SU-DHL-6 (cell line): ENCODE measurements around the gene RHOT1.
"Not testable (repeated sequence)": the region's sequence is repeated elsewhere in the genome, so short reads cannot be mapped to it uniquely, and the experiment has no call there.

Source experiments
- H2AFZ ChIP-seq: fragments of 200-600 bp; sonication (generic); 2 replicates; pipeline ENCODE4 v1.6.1; 2014; ENCODE audit warnings: low read depth, mild to moderate bottlenecking, moderate library complexity, mixed read lengths, antibody characterized with exemption, low read length; ENCODE audit not compliant: severe bottlenecking
- H3F3A ChIP-seq: fragments of 200-600 bp; shearing (Covaris generic); 2 replicates; pipeline ENCODE4 v1.6.0; 2016; ENCODE audit warnings: antibody characterized with exemption, mild to moderate bottlenecking; ENCODE audit not compliant: insufficient read depth
- H3K27ac ChIP-seq: fragments of 200-600 bp; sonication (generic); 2 replicates; pipeline ENCODE4 v1.5.1; 2016; ENCODE audit warnings: low read depth, mild to moderate bottlenecking, low read length, moderate library complexity, mixed read lengths
- H3K27me3 ChIP-seq: fragments of 200-600 bp; sonication (generic), shearing (Covaris generic); 2 replicates; pipeline ENCODE4 v1.6.0; 2014; ENCODE audit warnings: mild to moderate bottlenecking, low read length
- H3K36me3 ChIP-seq: fragments of 200-600 bp; sonication (generic); 2 replicates; pipeline ENCODE4 v1.6.1; 2014; ENCODE audit warnings: mild to moderate bottlenecking, low read length, mixed read lengths
- H3K4me2 ChIP-seq: fragments of 300-600, 200-600 bp; shearing (Covaris generic), sonication (generic); 2 replicates; pipeline ENCODE4 v1.6.0; 2014; ENCODE audit warnings: low read length, low read depth, mild to moderate bottlenecking; ENCODE audit not compliant: poor library complexity, severe bottlenecking
- H3K4me3 ChIP-seq: fragments of 200-600 bp; sonication (generic); 2 replicates; pipeline ENCODE4 v1.5.1; 2014; ENCODE audit warnings: antibody characterized with exemption, low read length, mild to moderate bottlenecking, mixed read lengths; ENCODE audit not compliant: insufficient read depth, poor library complexity, severe bottlenecking
- H3K79me2 ChIP-seq: fragments of 200-600 bp; sonication (generic); 2 replicates; pipeline ENCODE4 v1.6.1; 2014; ENCODE audit warnings: mild to moderate bottlenecking, low read length, moderate library complexity; ENCODE audit not compliant: insufficient read depth
- H3K9ac ChIP-seq: fragments of 200-600 bp; sonication (generic); 2 replicates; pipeline ENCODE4 v1.7.0; 2014; ENCODE audit warnings: mild to moderate bottlenecking, low read length
- H3K9me2 ChIP-seq: fragments of 200-600 bp; sonication (generic); replicated peaks from 2 replicates; pipeline ENCODE4 v1.6.1; 2014; ENCODE audit warnings: low read length; ENCODE audit not compliant: insufficient read depth
- H3K9me3 ChIP-seq: fragments of 200-600 bp; sonication (generic); 2 replicates; pipeline ENCODE4 v1.6.1; 2014; ENCODE audit warnings: low read length, mixed read lengths; ENCODE audit not compliant: insufficient read depth
- H4K20me1 ChIP-seq: fragments of 200-600 bp; sonication (generic); 2 replicates; pipeline ENCODE4 v1.6.1; 2014; ENCODE audit warnings: low read depth, mild to moderate bottlenecking, antibody characterized with exemption, low read length, moderate library complexity, mixed read lengths
- EZH2phosphoT487 ChIP-seq: fragments of 200-600 bp; sonication (generic), shearing (Covaris generic); conservative IDR thresholded peaks from 2 replicates; pipeline ENCODE4 v1.6.1; 2018; ENCODE audit warnings: mild to moderate bottlenecking, antibody characterized with exemption, low read length, moderate library complexity, mixed read lengths
- TF ChIP-seq, protein P1 (sequence below): fragments of 200-600 bp; sonication (generic); IDR thresholded peaks from one replicate; pipeline ENCODE4 v1.5.1; 2017; ENCODE audit warnings: antibody characterized with exemption, mild to moderate bottlenecking, low read length, moderate library complexity; ENCODE audit not compliant: insufficient read depth, poor library complexity, severe bottlenecking

RHOT1 gene

DNA sequence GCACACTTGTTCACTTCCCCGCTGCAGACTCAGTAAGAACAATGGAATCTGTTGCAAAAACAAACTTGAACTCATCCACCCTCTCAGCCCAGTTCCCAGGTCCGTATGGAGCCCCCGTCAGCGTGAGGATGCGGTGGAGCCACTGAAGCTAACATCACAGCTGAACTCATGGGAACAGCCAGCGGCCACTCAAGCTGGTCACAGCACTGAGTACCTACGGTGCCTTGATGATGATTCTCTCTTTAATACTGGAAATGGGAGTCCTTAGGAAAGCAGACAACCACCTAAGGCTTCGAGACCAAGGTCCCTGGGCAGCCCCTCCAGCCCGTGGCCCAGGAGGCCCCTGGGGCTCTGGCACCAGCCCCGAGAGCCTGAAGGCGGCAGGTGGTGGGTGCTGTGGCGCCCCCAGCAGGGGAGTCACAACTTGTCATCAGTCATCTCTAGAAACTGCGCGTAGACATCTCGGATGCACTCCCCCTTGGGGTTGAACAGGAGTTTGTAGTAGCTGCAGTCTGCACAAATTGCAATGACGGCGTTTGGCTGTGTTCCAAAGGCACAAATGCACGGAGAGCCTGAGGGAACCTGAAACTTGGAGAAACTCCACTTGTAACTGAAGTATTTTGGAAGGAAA is 31.0 kb upstream of the RHOT1 start:
- H3K9ac ChIP-seq, result no peak overlapping the region
- H2AFZ ChIP-seq, result no peak overlapping the region
- no peak overlapping the region for H3K4me2 ChIP-seq
- H3K79me2 ChIP-seq, result no peaks in the 10 kb centered on the region
- no peaks in the 10 kb centered on the region for H4K20me1 ChIP-seq
- no peaks in the 10 kb centered on the region for H3K9me3 ChIP-seq
- no peak overlapping the region for H3K4me3 ChIP-seq
- H3K27me3 ChIP-seq, result no peaks in the 10 kb centered on the region
- no peaks in the 10 kb centered on the region for H3K9me2 ChIP-seq
- H3K36me3 ChIP-seq, result no peaks in the 10 kb centered on the region
- no peaks in the 10 kb centered on the region for H3F3A ChIP-seq
- TF ChIP-seq, protein P1, sequence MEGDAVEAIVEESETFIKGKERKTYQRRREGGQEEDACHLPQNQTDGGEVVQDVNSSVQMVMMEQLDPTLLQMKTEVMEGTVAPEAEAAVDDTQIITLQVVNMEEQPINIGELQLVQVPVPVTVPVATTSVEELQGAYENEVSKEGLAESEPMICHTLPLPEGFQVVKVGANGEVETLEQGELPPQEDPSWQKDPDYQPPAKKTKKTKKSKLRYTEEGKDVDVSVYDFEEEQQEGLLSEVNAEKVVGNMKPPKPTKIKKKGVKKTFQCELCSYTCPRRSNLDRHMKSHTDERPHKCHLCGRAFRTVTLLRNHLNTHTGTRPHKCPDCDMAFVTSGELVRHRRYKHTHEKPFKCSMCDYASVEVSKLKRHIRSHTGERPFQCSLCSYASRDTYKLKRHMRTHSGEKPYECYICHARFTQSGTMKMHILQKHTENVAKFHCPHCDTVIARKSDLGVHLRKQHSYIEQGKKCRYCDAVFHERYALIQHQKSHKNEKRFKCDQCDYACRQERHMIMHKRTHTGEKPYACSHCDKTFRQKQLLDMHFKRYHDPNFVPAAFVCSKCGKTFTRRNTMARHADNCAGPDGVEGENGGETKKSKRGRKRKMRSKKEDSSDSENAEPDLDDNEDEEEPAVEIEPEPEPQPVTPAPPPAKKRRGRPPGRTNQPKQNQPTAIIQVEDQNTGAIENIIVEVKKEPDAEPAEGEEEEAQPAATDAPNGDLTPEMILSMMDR, result no peak
- no peak for TF ChIP-seq EZH2phosphoT487
- no peak overlapping the region for H3K27ac ChIP-seq

- Histone ChIP-seq H3F3A (no peaks in the 10 kb centered on the region), H3K9me2 (no peaks in the 10 kb centered on the region), H3K36me3 (no peaks in the 10 kb centered on the region), H3K4me3 (no peak overlapping the region), H4K20me1 (no peaks in the 10 kb centered on the region), H3K79me2 (no peaks in the 10 kb centered on the region), H3K4me2 (no peak overlapping the region), H3K27ac (no peak overlapping the region), H3K9ac (no peak overlapping the region), H3K27me3 (no peaks in the 10 kb centered on the region), H2AFZ (no peak overlapping the region), H3K9me3 (no peaks in the 10 kb centered on the region)
- TF ChIP-seq, protein P1, result no peak
- TF ChIP-seq EZH2phosphoT487, result no peak
These were observed 29.9 kb upstream of the RHOT1 start for GRCh38 chr17:32112416-32112815.

DNA sequence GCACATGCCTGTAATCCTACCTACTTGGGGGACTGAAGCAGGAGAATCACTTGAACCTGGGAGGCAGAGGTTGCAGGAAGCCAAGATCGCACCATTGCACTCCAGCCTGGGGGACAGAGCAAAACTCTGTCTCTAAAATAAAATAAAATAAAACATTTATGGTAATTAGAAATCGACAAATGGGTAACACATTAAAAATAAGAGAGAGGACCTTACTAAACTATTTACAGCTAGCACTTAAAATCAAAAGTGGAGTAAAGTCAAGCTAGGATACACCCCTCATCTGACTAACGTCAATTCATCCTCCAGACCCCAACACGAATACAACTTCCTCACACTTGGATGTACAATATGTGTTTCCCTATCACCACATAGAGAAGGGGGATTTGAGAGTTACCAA is 27.8 kb upstream of the RHOT1 start:
- no peaks in the 10 kb centered on the region for H3K36me3 ChIP-seq
- H2AFZ ChIP-seq, result no peak overlapping the region
- H3K79me2 ChIP-seq, result no peaks in the 10 kb centered on the region
- no peak overlapping the region for H3K4me2 ChIP-seq
- H3K27me3 ChIP-seq, result no peaks in the 10 kb centered on the region
- H4K20me1 ChIP-seq, result no peaks in the 10 kb centered on the region
- H3K4me3 ChIP-seq, result no peak overlapping the region
- H3K9ac ChIP-seq, result no peak overlapping the region
- no peaks in the 10 kb centered on the region for H3F3A ChIP-seq
- no peak overlapping the region for H3K27ac ChIP-seq
- TF ChIP-seq, protein P1, result no peak
- TF ChIP-seq EZH2phosphoT487, result no peak
- H3K9me2 ChIP-seq, result no peaks in the 10 kb centered on the region
- H3K9me3 ChIP-seq, result no peaks in the 10 kb centered on the region

DNA sequence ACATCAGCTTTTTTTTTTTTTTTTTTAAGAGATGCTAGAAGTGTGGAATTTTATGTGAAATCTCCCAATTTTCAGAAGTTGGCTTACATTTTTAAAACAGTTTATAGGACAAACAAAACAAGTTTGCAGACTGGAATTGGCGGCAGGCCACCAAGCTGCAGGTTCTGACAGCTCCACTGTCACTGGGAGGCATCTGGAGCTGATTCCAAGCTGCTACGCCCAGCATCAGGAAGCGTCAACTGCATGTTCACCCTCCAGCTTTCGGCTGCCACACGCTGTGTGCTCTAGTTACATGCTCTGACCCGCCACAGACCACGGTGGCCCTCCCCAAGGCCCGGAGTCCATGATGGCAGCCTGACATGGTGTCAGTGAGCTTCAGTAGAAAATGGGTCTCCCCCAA is 26.8 kb upstream of the RHOT1 start:
- H4K20me1 ChIP-seq, H3K27ac ChIP-seq, H3F3A ChIP-seq, H3K9ac ChIP-seq, H3K79me2 ChIP-seq, H3K27me3 ChIP-seq, H3K4me3 ChIP-seq, H3K36me3 ChIP-seq, H3K4me2 ChIP-seq, H3K9me3 ChIP-seq, H2AFZ ChIP-seq, H3K9me2 ChIP-seq: not testable (repeated sequence)
